A673 (cell line): Measurements from ENCODE around the gene HDAC7. TPM values are rescaled to one million over a fixed set of nuclear protein-coding genes. Genes with fewer than 3 reads are reported as not detected.
A peak's percentile ranks its signal among the peaks of the same experiment; 100 is the strongest.

Source experiments
- BruUV-seq: library from RNA; stranded (reverse); fragments of 400-500 nt; replicated peaks from 2 replicates; lab custom pipeline; 2021; lab: Mats Ljungman, UMichigan
- CTCF ChIA-PET: fragments of 300-600 bp; sonication (Branson Sonifier 250); formaldehyde crosslinking; loops from one replicate; lab custom pipeline; 2022; ENCODE audit warnings: antibody characterized with exemption; lab: Charles Lee
- POLR2A ChIA-PET: fragments of 300-600 bp; sonication (Branson Sonifier 250); formaldehyde crosslinking; loops from one replicate; lab custom pipeline; 2022; ENCODE audit warnings: antibody characterized with exemption; ENCODE audit not compliant: low non-redundant PET; lab: Charles Lee
- DNase-seq: peaks from one replicate; pipeline ENCODE4 v3.0.0-alpha.2; 2015; ENCODE audit warnings: low spot score
- H3K27ac ChIP-seq: fragments of 200-600 bp; sonication (generic); 2 replicates; pipeline ENCODE4 v1.5.1; 2016; ENCODE audit warnings: mixed run types, low read depth, mild to moderate bottlenecking, mixed read lengths, antibody characterized with exemption, low read length; ENCODE audit not compliant: poor library complexity, severe bottlenecking
- H3K27me3 ChIP-seq: fragments of 200-600 bp; sonication (generic); replicated peaks from 2 replicates; pipeline ENCODE4 v1.6.1; 2017; ENCODE audit warnings: mixed run types, low read depth, mild to moderate bottlenecking, mixed read lengths, antibody characterized with exemption, low read length; ENCODE audit not compliant: insufficient read depth, poor library complexity
- H3K36me3 ChIP-seq: fragments of 200-600 bp; sonication (generic); 2 replicates; pipeline ENCODE4 v1.6.1; 2016; ENCODE audit warnings: mixed run types, mild to moderate bottlenecking, mixed read lengths, antibody characterized with exemption, low read length; ENCODE audit not compliant: insufficient read depth, poor library complexity, severe bottlenecking
- H3K4me1 ChIP-seq: fragments of 200-600 bp; sonication (generic); 2 replicates; pipeline ENCODE4 v1.6.1; 2017; ENCODE audit warnings: mixed run types, mild to moderate bottlenecking, mixed read lengths, antibody characterized with exemption, low read length; ENCODE audit not compliant: insufficient read depth, poor library complexity, severe bottlenecking
- H3K4me3 ChIP-seq: fragments of 200-600 bp; sonication (generic); 2 replicates; pipeline ENCODE4 v1.5.1; 2016; ENCODE audit warnings: low read depth, mixed run types, mild to moderate bottlenecking, mixed read lengths, low read length; ENCODE audit not compliant: poor library complexity, severe bottlenecking
- H3K9me3 ChIP-seq: fragments of 200-600 bp; sonication (generic); 2 replicates; pipeline ENCODE4 v1.6.1; 2016; ENCODE audit warnings: mixed run types, low read depth, mild to moderate bottlenecking, mixed read lengths, antibody characterized with exemption, low read length; ENCODE audit not compliant: poor library complexity, severe bottlenecking
- CTCF ChIP-seq: fragments of 300-800, 200-600 bp; sonication (generic); conservative IDR thresholded peaks from 2 replicates; pipeline ENCODE4 v1.5.1; 2017; ENCODE audit warnings: low read depth, mild to moderate bottlenecking, antibody characterized with exemption, low read length, moderate library complexity, mixed read lengths
- EZH2 ChIP-seq: fragments of 200-600 bp; sonication (generic); IDR thresholded peaks from 2 replicates; pipeline ENCODE4 v1.6.1; 2017; ENCODE audit warnings: borderline replicate concordance, low read depth, mild to moderate bottlenecking, mixed read lengths, antibody characterized with exemption, low read length; ENCODE audit not compliant: poor library complexity, severe bottlenecking
- intact Hi-C: fragments of 100-400 bp; cut with micrococcal nuclease; formaldehyde crosslinking; loops from one replicate; pipeline ENCODE4 v1.10.0; 2022; ENCODE audit not compliant: unreplicated experiment
- total RNA-seq: library from RNA; stranded (reverse); gene quantifications from 2 replicates; pipeline ENCODE4 v1.2.3, GENCODE V29; 2021

The HDAC7 gene
- total RNA-seq, 1 experiment from 2014 or later, result 58.9 TPM

DNA sequence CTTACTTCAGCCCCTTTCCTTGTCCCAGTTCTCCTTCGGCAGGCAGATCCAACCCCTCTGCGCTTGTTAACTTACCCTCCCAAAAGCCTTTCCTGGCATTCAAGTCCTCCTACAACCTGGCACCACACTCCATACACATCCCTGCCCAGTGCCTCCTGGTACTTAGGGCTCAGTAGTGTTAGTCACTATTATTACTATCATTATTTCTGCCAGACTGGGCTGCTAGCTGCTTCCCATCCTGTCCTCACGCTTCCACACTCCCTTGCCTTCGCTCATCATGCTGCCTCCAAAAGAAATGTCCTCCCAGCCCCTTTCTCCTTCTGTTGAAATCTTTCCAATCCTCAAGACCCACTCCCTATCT lies 1.6 kb upstream of the HDAC7 start:
- Histone ChIP-seq H3K27ac (peak overlapping the region; percentile 76), H3K4me3 (peak overlapping the region; percentile 70), H3K36me3 (no peaks in the 10 kb centered on the region), H3K27me3 (no peaks in the 10 kb centered on the region), H3K4me1 (peaks cover 45% of the 10 kb centered on the region), H3K9me3 (no peaks in the 10 kb centered on the region)
- POLR2A ChIA-PET, result interaction anchor here (0.6 kb wide), 1 partner anchor 41 kb away, joined by 3 read pairs; no protein-coding TSS in a partner anchor
- CTCF ChIA-PET, result interaction anchor here (2.1 kb wide), 1 partner anchor 17 kb away, joined by 14 read pairs; no protein-coding TSS in a partner anchor
- TF ChIP-seq EZH2 (no peak), CTCF (no peak)
- no peak for DNase-seq
- intact Hi-C loops, result no loop called here
- no TSS peak for BruUV-seq

DNA sequence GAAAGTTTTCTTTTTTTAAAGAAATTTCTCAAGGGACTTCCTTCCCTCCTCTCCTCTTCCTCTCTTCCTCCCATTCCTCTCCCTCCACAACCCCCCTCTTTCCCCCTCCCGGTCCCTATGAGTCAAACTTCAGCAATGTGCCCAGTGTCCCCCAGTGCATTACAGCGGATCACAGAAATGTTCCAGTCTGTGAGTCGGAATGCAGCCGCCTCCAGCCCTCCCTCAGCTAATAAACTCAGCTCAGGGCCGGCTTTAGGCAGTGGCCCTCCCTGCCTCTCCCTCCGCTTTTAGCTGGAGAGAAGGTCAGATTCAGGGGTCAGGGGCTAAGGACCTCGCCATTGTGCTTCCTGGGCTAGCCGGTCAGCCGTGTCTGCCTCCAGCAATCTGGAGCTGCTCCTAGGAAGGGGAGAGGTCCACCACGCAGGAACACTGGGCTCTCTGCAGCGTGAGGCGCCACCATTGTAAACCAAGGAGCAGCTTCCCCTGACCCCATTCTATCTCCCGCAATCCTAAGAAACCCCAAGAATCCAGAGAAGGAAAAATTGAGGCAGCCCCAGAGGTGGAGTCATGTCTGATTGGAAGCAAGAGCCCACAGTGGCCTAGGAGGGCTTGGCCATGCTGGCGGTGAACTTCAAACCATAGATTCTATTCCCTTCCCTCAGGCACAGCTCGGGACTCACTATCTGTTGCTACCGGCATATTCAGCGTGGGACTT lies 1.1 kb upstream of the HDAC7 start:
- Histone ChIP-seq H3K27ac (peak overlapping the region; percentile 76), H3K27me3 (no peaks in the 10 kb centered on the region), H3K9me3 (no peaks in the 10 kb centered on the region), H3K4me3 (peak overlapping the region; percentile 70), H3K4me1 (peaks cover 45% of the 10 kb centered on the region), H3K36me3 (no peaks in the 10 kb centered on the region)
- TF ChIP-seq CTCF, result no peak
- TF ChIP-seq EZH2, result no peak
- no TSS peak for BruUV-seq
- intact Hi-C loops, result no loop called here
- peak; percentile 94 for DNase-seq
- CTCF ChIA-PET, result interaction anchor here (1.3 to 2.1 kb wide), 2 partner anchors 17 to 18 kb away, joined by 10 to 14 read pairs; no protein-coding TSS in a partner anchor
- POLR2A ChIA-PET, result interaction anchor here (0.6 kb wide), 1 partner anchor 40 kb away, joined by 3 read pairs; no protein-coding TSS in a partner anchor

- BruUV-seq, result no TSS peak
- Histone ChIP-seq H3K36me3 (no peaks in the 10 kb centered on the region), H3K9me3 (no peaks in the 10 kb centered on the region), H3K4me1 (peaks cover 45% of the 10 kb centered on the region), H3K27me3 (no peaks in the 10 kb centered on the region), H3K4me3 (peak overlapping the region; percentile 70), H3K27ac (peak overlapping the region; percentile 76)
- ChIA-PET POLR2A (interaction anchor here (0.7 kb wide), 1 partner anchor 11 kb away, joined by 3 read pairs; no protein-coding TSS in a partner anchor), CTCF (interaction anchor here (0.8 to 1.3 kb wide), 2 partner anchors 18 to 19 kb away, joined by 3 to 10 read pairs; no protein-coding TSS in a partner anchor)
- DNase-seq, result no peak
- no peak for TF ChIP-seq CTCF
- intact Hi-C loops, result no loop called here
Measured at GRCh38 chr12:47819138-47819895, 386 bp downstream of the HDAC7 start.
